Duodenal mucosa (tissue), 2 donors: Measurements from ENCODE around the gene ASMTL.
"Not testable (repeated sequence)": the region's sequence is repeated elsewhere in the genome, so short reads cannot be mapped to it uniquely, and the experiment has no call there.

ENCODE experiments used
- H3K27ac ChIP-seq: one replicate; pipeline ENCODE4 v1.7.0; 2013; ENCODE audit warnings: low read depth, low read length
- H3K27me3 ChIP-seq, 2 donors: one replicate each; pipeline ENCODE4 v1.7.0; 2013; ENCODE audit warnings: low read length in 2 of 2, control low read depth in 1 of 2; ENCODE audit not compliant: insufficient read depth in 2 of 2, control insufficient read depth in 1 of 2
- H3K36me3 ChIP-seq, 2 donors: one replicate each; pipeline ENCODE4 v1.7.0; 2013; ENCODE audit warnings: low read length in 2 of 2, control low read depth in 1 of 2; ENCODE audit not compliant: insufficient read depth in 2 of 2, control insufficient read depth in 1 of 2
- H3K4me1 ChIP-seq, 2 donors: one replicate each; pipeline ENCODE4 v1.7.0; 2013; ENCODE audit warnings: low read length in 2 of 2, control low read depth in 1 of 2; ENCODE audit not compliant: insufficient read depth in 2 of 2, control insufficient read depth in 1 of 2
- H3K4me3 ChIP-seq, 2 donors: one replicate each; pipeline ENCODE4 v1.7.0; 2013; ENCODE audit warnings: low read length in 2 of 2, low read depth in 1 of 2
- H3K9ac ChIP-seq, 2 donors: one replicate each; pipeline ENCODE4 v1.7.0; 2013; ENCODE audit warnings: low read length in 2 of 2, low read depth in 1 of 2
- H3K9me3 ChIP-seq, 2 donors: one replicate each; pipeline ENCODE4 v1.7.0; 2013; ENCODE audit warnings: low read length in 2 of 2, control low read depth in 1 of 2; ENCODE audit not compliant: control insufficient read depth in 1 of 2

Gene ASMTL

GRCh38 chrX:1452516-1453394, at the start of gene ASMTL:
Gene ASMTL (minus strand): TSS chrX:1452909. CDS start chrX:1452840, 69 bp downstream.
- peaks cover 0 to 12% of the 10 kb centered on the region in 2 donors for H3K4me1 ChIP-seq
- H3K27ac ChIP-seq, result peak within 1 kb of the TSS; percentile 89
- peak within 1 kb of the TSS; percentile 80 to 89 for H3K4me3 ChIP-seq
- peaks cover 0 to 4% of the 10 kb centered on the region in 2 donors for H3K9me3 ChIP-seq
- H3K27me3 ChIP-seq, result no peaks in the 10 kb centered on the region
- H3K9ac ChIP-seq, result peak within 1 kb of the TSS; percentile 63 to 78
- peaks cover 0 to 5% of the 10 kb centered on the region in 2 donors for H3K36me3 ChIP-seq

- Histone ChIP-seq H3K4me3 (no peak overlapping the region), H3K27me3 (no peaks in the 10 kb centered on the region), H3K27ac (peak overlapping the region; percentile 20), H3K9ac (no peak overlapping the region), H3K9me3 (no peaks in the 10 kb centered on the region), H3K36me3 (no peaks in the 10 kb centered on the region), H3K4me1 (peaks cover 3% of the 10 kb centered on the region in 2 donors)
These were observed 49.5 kb upstream of the ASMTL start for GRCh38 chrX:1502241-1502640.

GRCh38 chrX:1500701-1501624, 48.3 kb upstream of the ASMTL start:
- Histone ChIP-seq H3K27ac (peak overlapping the region; percentile 56), H3K9ac (peak overlapping the region; percentile 43 to 48), H3K4me3 (peak overlapping the region; percentile 37 to 55)

DNA sequence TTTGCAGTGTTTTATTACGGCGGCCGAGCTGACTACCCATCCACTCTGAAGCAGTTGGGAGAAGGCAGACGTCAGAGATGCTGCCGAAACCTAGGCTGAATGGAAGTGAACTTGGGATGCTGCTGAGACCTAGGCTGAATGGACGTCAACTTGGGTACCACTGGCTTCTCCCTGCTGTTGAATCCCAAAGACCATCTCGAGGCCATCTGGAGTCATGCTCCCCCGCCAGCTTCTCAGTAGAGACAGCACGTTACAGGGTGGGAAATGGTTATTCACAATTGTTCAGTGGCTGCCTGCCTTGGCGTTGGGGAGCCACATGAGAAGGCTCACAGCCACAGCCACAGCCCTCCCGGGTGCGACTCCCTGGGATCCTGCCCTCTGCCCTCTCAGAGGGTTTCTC, 43.4 kb upstream of the ASMTL start:
- Histone ChIP-seq H3K27me3 (no peaks in the 10 kb centered on the region), H3K4me1 (peaks cover 3 to 4% of the 10 kb centered on the region in 2 donors), H3K9me3 (no peaks in the 10 kb centered on the region), H3K27ac (no peak overlapping the region), H3K4me3 (no peak overlapping the region), H3K36me3 (no peaks in the 10 kb centered on the region), H3K9ac (no peak overlapping the region)

More at GRCh38 chrX:1500701-1501624, 48.3 kb upstream of the ASMTL start:
- Histone ChIP-seq H3K27me3 (no peaks in the 10 kb centered on the region), H3K9me3 (no peaks in the 10 kb centered on the region), H3K4me1 (peaks cover 0 to 3% of the 10 kb centered on the region in 2 donors), H3K36me3 (no peaks in the 10 kb centered on the region)

GRCh38 chrX:1493877-1494510, 41.3 kb upstream of the ASMTL start:
- Histone ChIP-seq H3K9me3 (no peaks in the 10 kb centered on the region), H3K4me3 (no peak overlapping the region), H3K27me3 (no peaks in the 10 kb centered on the region)

DNA sequence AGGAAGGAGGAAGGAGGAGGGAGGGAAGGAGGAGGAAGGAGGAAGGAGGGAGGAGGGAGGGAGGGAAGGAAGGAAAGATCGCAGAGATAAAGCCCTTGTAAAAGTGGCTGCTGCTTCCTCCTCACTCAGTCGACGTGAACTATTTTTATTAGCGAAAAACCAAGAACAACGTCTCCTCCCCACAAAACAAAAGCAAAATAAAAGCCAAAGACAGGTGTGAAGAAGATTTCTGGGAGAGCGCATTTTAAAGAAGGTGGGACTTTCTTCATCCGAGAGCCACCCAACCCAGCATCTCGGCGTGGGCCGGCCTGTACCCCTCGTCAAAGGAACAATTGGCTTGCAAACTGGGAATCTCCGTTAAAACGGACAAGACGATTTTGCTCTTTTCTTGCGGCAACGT, 40.7 kb upstream of the ASMTL start:
- H3K9ac ChIP-seq, result peak overlapping the region in 1 of 2 donors; percentile 7
- H3K4me1 ChIP-seq, result peaks cover 0 to 4% of the 10 kb centered on the region in 2 donors
- H3K27me3 ChIP-seq, result no peaks in the 10 kb centered on the region
- no peak overlapping the region for H3K4me3 ChIP-seq
- no peaks in the 10 kb centered on the region for H3K9me3 ChIP-seq
- H3K36me3 ChIP-seq, result no peaks in the 10 kb centered on the region
- no peak overlapping the region for H3K27ac ChIP-seq

More at GRCh38 chrX:1493877-1494510, 41.3 kb upstream of the ASMTL start:
- Histone ChIP-seq H3K9ac (peak overlapping the region in 1 of 2 donors; percentile 7), H3K4me1 (peaks cover 0 to 4% of the 10 kb centered on the region in 2 donors), H3K36me3 (no peaks in the 10 kb centered on the region), H3K27ac (no peak overlapping the region)

- Histone ChIP-seq H3K9ac (no peak overlapping the region), H3K27ac (no peak overlapping the region), H3K4me1 (peaks cover 0 to 4% of the 10 kb centered on the region in 2 donors), H3K4me3 (no peak overlapping the region), H3K36me3 (no peaks in the 10 kb centered on the region), H3K9me3 (no peaks in the 10 kb centered on the region), H3K27me3 (no peaks in the 10 kb centered on the region)
These were observed 39.8 kb upstream of the ASMTL start for GRCh38 chrX:1492421-1493012.

DNA sequence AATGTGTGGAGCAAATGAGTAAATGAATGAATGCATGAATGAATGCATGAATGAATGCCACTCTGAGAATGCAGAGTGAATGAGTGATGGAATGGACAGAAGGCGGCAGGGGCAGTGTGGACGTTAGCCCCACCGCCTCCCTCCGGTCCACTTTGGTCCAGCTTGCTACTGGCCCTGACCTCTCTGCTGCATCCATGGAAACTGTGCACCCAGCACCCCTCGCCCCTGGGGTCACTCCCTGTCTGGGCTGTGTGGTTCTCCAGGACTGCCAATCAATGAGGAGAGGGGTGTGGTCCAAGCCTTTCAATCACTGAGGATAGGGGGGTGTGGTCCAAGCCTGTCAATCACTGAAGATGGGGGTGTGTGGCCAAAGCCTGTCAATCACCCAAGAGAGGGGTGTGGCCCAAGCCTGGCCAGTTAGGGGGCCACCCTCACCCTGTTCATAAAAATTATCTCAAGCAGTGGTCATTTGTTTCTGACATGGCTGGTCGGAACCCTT, 39.2 kb upstream of the ASMTL start:
- peaks cover 0 to 4% of the 10 kb centered on the region in 2 donors for H3K4me1 ChIP-seq
- H3K27me3 ChIP-seq, result no peaks in the 10 kb centered on the region
- no peak overlapping the region for H3K4me3 ChIP-seq
- no peaks in the 10 kb centered on the region for H3K36me3 ChIP-seq
- H3K9me3 ChIP-seq, result no peaks in the 10 kb centered on the region
- H3K27ac ChIP-seq, result no peak overlapping the region
- no peak overlapping the region for H3K9ac ChIP-seq

GRCh38 chrX:1491248-1491647, 38.5 kb upstream of the ASMTL start:
- H3K9ac ChIP-seq, H3K9me3 ChIP-seq, H3K4me1 ChIP-seq, H3K27ac ChIP-seq, H3K27me3 ChIP-seq, H3K4me3 ChIP-seq, H3K36me3 ChIP-seq: not testable (repeated sequence)
